ENCODE results near the gene TINAGL1.

TINAGL1 gene

GRCh38 chr1:31624309-31624708 is 48.0 kb downstream of the TINAGL1 start:
- no peak for TF ChIP-seq CTCF (conservative IDR thresholded peaks at IDR 0.05; ENCODE audit: low read length)
- Histone ChIP-seq H3K36me3 (ENCODE audit: insufficient read depth, low read length) (peaks cover 28% of the 10 kb centered on the region; the same call in 1 of the 2 replicates), H3K79me2 (ENCODE audit: insufficient read depth, low read length) (no peaks in the 10 kb centered on the region), H3K9ac (ENCODE audit: low read depth, low read length, poor library complexity, severe bottlenecking) (no peak overlapping the region), H2AFZ (ENCODE audit: low read length) (no peak overlapping the region), H3K9me3 (ENCODE audit: insufficient read depth, low read depth, low read length) (no peaks in the 10 kb centered on the region), H3K4me1 (ENCODE audit: insufficient read depth, low read length, poor library complexity, severe bottlenecking) (no peaks in the 10 kb centered on the region), H3K4me2 (ENCODE audit: low read depth, low read length, poor library complexity, severe bottlenecking) (no peak overlapping the region), H4K20me1 (ENCODE audit: insufficient read depth, low read length, poor library complexity, severe bottlenecking) (no peaks in the 10 kb centered on the region), H3K27me3 (ENCODE audit: insufficient read depth, low read length, poor library complexity, severe bottlenecking) (no peaks in the 10 kb centered on the region), H3F3A (ENCODE audit: low read depth) (no peaks in the 10 kb centered on the region), H3K9me2 (replicated peaks; ENCODE audit: low read depth, low read length) (no peaks in the 10 kb centered on the region), H3K4me3 (ENCODE audit: low read length, poor library complexity, severe bottlenecking) (no peak overlapping the region)

GRCh38 chr1:31624731-31625514 is 48.6 kb downstream of the TINAGL1 start:
- Histone ChIP-seq H3K4me2 (ENCODE audit: low read depth, low read length, poor library complexity, severe bottlenecking) (no peak overlapping the region), H3K79me2 (ENCODE audit: insufficient read depth, low read length) (no peaks in the 10 kb centered on the region), H3K9me2 (replicated peaks; ENCODE audit: low read depth, low read length) (no peaks in the 10 kb centered on the region), H3K27me3 (ENCODE audit: insufficient read depth, low read length, poor library complexity, severe bottlenecking) (no peaks in the 10 kb centered on the region), H3F3A (ENCODE audit: low read depth) (no peaks in the 10 kb centered on the region), H3K36me3 (ENCODE audit: insufficient read depth, low read length) (peaks cover 34% of the 10 kb centered on the region; the same call in 1 of the 2 replicates), H2AFZ (ENCODE audit: low read length) (no peak overlapping the region), H3K4me1 (ENCODE audit: insufficient read depth, low read length, poor library complexity, severe bottlenecking) (no peaks in the 10 kb centered on the region), H3K4me3 (ENCODE audit: low read length, poor library complexity, severe bottlenecking) (no peak overlapping the region), H3K9me3 (ENCODE audit: insufficient read depth, low read depth, low read length) (no peaks in the 10 kb centered on the region), H3K9ac (ENCODE audit: low read depth, low read length, poor library complexity, severe bottlenecking) (no peak overlapping the region), H4K20me1 (ENCODE audit: insufficient read depth, low read length, poor library complexity, severe bottlenecking) (no peaks in the 10 kb centered on the region)
- TF ChIP-seq EZH2phosphoT487 (IDR thresholded peaks at IDR 0.05; ENCODE audit: borderline replicate concordance) = no peak
- TF ChIP-seq CTCF (conservative IDR thresholded peaks at IDR 0.05; ENCODE audit: low read length) = no peak

- Histone ChIP-seq H3K9me2 (replicated peaks; ENCODE audit: low read depth, low read length) (no peaks in the 10 kb centered on the region), H3K9me3 (ENCODE audit: insufficient read depth, low read depth, low read length) (no peaks in the 10 kb centered on the region), H3K9ac (ENCODE audit: low read depth, low read length, poor library complexity, severe bottlenecking) (no peak overlapping the region), H2AFZ (ENCODE audit: low read length) (no peak overlapping the region), H3K79me2 (ENCODE audit: insufficient read depth, low read length) (no peaks in the 10 kb centered on the region), H4K20me1 (ENCODE audit: insufficient read depth, low read length, poor library complexity, severe bottlenecking) (no peaks in the 10 kb centered on the region), H3K4me3 (ENCODE audit: low read length, poor library complexity, severe bottlenecking) (no peak overlapping the region), H3K27me3 (ENCODE audit: insufficient read depth, low read length, poor library complexity, severe bottlenecking) (no peaks in the 10 kb centered on the region), H3F3A (ENCODE audit: low read depth) (no peaks in the 10 kb centered on the region), H3K36me3 (ENCODE audit: insufficient read depth, low read length) (peaks cover 42% of the 10 kb centered on the region; the same call in 1 of the 2 replicates), H3K4me1 (ENCODE audit: insufficient read depth, low read length, poor library complexity, severe bottlenecking) (no peaks in the 10 kb centered on the region), H3K4me2 (ENCODE audit: low read depth, low read length, poor library complexity, severe bottlenecking) (no peak overlapping the region)
- TF ChIP-seq EZH2phosphoT487 (IDR thresholded peaks at IDR 0.05; ENCODE audit: borderline replicate concordance) = no peak
- no peak for TF ChIP-seq CTCF (conservative IDR thresholded peaks at IDR 0.05; ENCODE audit: low read length)
Observed at GRCh38 chr1:31625561-31626222, 49.4 kb downstream of the TINAGL1 start.
